SK-N-SH (cell line): ENCODE measurements around the gene CATSPER4.

ENCODE experiments used
- EZH2phosphoT487 ChIP-seq: fragments of 200-600 bp; sonication (generic); IDR thresholded peaks from 2 replicates; pipeline ENCODE4 v1.6.1; 2017; ENCODE audit warnings: low read depth, mixed run types, mild to moderate bottlenecking, antibody characterized with exemption, moderate library complexity, borderline replicate concordance
- FOSL2 ChIP-seq: IDR thresholded peaks from 2 replicates; pipeline ENCODE4 v1.4.0; 2012; ENCODE audit warnings: low read depth, mild to moderate bottlenecking, moderate library complexity, borderline replicate concordance
- FOXJ3 ChIP-seq: sonication (generic); formaldehyde crosslinking; IDR thresholded peaks from 2 replicates; pipeline ENCODE4 v1.5.1; 2020; ENCODE audit warnings: mild to moderate bottlenecking, missing genetic modification reagents
- GATA2 ChIP-seq: sonication (generic); formaldehyde crosslinking; IDR thresholded peaks from 2 replicates; pipeline ENCODE4 v1.5.0; 2020; ENCODE audit warnings: mild to moderate bottlenecking, missing genetic modification reagents
- POLR2AphosphoS5 ChIP-seq: IDR thresholded peaks from 2 replicates; pipeline ENCODE4 v1.6.1; 2012; ENCODE audit warnings: low read depth, low read length
- RCOR1 ChIP-seq: fragments of 150-350 bp; IDR thresholded peaks from 2 replicates; pipeline ENCODE4 v1.6.1; 2017; ENCODE audit warnings: antibody characterized with exemption, low read length
- SMC3 ChIP-seq: IDR thresholded peaks from 2 replicates; pipeline ENCODE4 v1.6.1; 2012; ENCODE audit warnings: low read depth, low read length, improper control_type of control experiment
- TAF1 ChIP-seq: IDR thresholded peaks from 2 replicates; pipeline ENCODE4 v1.6.1; 2012; ENCODE audit warnings: low read depth, mild to moderate bottlenecking, low read length, moderate library complexity, borderline replicate concordance
- TCF12 ChIP-seq: IDR thresholded peaks from 2 replicates; pipeline ENCODE4 v1.4.0; 2012
- YY1 ChIP-seq: IDR thresholded peaks from 2 replicates; pipeline ENCODE4 v1.4.0; 2012; ENCODE audit warnings: low read depth, mild to moderate bottlenecking
- TF ChIP-seq, protein P1 (sequence below): fragments of 200-600 bp; sonication (generic); IDR thresholded peaks from 2 replicates; pipeline ENCODE4 v1.6.1; 2017; ENCODE audit warnings: antibody characterized with exemption, mild to moderate bottlenecking, moderate library complexity
- TF ChIP-seq, protein P2 (sequence below): fragments of 150-350 bp; IDR thresholded peaks from 2 replicates; pipeline ENCODE4 v1.6.1; 2016; ENCODE audit warnings: mild to moderate bottlenecking, low read depth, low read length
- TF ChIP-seq, protein P3 (sequence below): IDR thresholded peaks from 2 replicates; pipeline ENCODE4 v1.6.1; 2012; ENCODE audit warnings: mild to moderate bottlenecking, low read depth, low read length, moderate library complexity

DNA sequence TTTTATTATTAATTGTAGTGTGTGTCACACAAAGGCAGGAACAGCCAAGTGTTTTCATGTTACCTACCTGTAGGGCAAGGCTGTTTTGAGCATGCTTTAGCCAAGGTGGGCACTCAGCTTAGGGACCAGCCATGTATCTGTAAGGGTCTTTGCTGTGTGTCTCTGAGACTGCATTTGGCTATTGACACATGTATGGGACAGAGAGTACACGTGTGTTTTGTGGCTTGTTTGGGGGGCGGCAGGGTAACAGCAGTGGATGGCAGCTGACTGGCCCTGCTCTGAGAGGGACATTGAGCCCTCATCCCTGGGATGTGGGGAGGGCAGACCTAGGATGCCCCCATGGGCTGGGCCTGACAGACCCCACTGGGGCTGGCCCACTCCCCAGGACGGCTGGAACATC lies 6.9 kb downstream of the CATSPER4 start:
- TF ChIP-seq, protein P1, sequence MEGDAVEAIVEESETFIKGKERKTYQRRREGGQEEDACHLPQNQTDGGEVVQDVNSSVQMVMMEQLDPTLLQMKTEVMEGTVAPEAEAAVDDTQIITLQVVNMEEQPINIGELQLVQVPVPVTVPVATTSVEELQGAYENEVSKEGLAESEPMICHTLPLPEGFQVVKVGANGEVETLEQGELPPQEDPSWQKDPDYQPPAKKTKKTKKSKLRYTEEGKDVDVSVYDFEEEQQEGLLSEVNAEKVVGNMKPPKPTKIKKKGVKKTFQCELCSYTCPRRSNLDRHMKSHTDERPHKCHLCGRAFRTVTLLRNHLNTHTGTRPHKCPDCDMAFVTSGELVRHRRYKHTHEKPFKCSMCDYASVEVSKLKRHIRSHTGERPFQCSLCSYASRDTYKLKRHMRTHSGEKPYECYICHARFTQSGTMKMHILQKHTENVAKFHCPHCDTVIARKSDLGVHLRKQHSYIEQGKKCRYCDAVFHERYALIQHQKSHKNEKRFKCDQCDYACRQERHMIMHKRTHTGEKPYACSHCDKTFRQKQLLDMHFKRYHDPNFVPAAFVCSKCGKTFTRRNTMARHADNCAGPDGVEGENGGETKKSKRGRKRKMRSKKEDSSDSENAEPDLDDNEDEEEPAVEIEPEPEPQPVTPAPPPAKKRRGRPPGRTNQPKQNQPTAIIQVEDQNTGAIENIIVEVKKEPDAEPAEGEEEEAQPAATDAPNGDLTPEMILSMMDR, result no peak
- no peak for TF ChIP-seq GATA2 (CRISPR knock-in tag)
- no peak for TF ChIP-seq TAF1
- no peak for TF ChIP-seq TCF12
- TF ChIP-seq EZH2phosphoT487, result no peak
- TF ChIP-seq YY1, result no peak
- TF ChIP-seq RCOR1, result no peak
- TF ChIP-seq, protein P2, sequence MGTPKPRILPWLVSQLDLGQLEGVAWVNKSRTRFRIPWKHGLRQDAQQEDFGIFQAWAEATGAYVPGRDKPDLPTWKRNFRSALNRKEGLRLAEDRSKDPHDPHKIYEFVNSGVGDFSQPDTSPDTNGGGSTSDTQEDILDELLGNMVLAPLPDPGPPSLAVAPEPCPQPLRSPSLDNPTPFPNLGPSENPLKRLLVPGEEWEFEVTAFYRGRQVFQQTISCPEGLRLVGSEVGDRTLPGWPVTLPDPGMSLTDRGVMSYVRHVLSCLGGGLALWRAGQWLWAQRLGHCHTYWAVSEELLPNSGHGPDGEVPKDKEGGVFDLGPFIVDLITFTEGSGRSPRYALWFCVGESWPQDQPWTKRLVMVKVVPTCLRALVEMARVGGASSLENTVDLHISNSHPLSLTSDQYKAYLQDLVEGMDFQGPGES, result no peak
- no peak for TF ChIP-seq POLR2AphosphoS5
- TF ChIP-seq SMC3, result no peak
- TF ChIP-seq, protein P3, sequence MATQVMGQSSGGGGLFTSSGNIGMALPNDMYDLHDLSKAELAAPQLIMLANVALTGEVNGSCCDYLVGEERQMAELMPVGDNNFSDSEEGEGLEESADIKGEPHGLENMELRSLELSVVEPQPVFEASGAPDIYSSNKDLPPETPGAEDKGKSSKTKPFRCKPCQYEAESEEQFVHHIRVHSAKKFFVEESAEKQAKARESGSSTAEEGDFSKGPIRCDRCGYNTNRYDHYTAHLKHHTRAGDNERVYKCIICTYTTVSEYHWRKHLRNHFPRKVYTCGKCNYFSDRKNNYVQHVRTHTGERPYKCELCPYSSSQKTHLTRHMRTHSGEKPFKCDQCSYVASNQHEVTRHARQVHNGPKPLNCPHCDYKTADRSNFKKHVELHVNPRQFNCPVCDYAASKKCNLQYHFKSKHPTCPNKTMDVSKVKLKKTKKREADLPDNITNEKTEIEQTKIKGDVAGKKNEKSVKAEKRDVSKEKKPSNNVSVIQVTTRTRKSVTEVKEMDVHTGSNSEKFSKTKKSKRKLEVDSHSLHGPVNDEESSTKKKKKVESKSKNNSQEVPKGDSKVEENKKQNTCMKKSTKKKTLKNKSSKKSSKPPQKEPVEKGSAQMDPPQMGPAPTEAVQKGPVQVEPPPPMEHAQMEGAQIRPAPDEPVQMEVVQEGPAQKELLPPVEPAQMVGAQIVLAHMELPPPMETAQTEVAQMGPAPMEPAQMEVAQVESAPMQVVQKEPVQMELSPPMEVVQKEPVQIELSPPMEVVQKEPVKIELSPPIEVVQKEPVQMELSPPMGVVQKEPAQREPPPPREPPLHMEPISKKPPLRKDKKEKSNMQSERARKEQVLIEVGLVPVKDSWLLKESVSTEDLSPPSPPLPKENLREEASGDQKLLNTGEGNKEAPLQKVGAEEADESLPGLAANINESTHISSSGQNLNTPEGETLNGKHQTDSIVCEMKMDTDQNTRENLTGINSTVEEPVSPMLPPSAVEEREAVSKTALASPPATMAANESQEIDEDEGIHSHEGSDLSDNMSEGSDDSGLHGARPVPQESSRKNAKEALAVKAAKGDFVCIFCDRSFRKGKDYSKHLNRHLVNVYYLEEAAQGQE, result no peak
- TF ChIP-seq FOSL2, result no peak
- TF ChIP-seq FOXJ3 (CRISPR knock-in tag), result no peak
